ENCODE data around the gene UST.
A peak's percentile ranks its signal among the peaks of the same experiment; 100 is the strongest.

DNA sequence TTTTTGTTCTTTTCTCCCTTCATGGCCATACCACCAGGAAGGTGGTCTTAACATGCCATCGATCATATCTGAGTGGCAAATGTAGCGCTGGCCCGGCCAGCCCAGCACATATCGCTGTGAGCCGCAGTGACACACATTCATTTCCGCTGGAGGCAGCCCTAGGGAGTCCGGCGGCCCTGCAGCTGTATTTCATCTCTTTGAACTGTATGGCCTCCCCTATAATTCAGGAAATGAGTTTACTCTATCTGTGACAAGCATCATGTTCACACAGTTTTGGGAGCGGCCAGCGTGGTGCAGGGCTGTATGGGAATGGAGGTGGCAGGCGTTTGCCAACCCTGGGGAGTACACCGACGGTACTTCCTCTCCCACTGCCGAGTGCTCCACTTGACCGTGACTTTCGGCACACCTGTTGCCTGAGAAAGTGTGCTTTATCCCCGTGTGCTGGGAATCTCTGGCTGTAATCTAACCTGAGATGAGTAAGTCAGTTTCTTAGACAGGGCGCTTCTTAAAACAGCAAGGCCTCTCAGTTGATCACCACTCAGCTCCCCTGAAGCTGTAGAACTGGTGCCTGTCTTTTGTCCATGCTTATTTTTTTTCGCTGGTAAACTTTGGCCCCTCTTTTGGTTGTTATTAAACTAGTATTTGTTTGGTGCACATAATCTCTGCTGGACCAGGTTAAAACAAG lies 313.6 kb downstream of the UST start:
- TF ChIP-seq FOXM1 (IDR thresholded peaks at IDR 0.05; ENCODE audit: borderline replicate concordance) (no peak), BHLHE40 (IDR thresholded peaks at IDR 0.05; ENCODE audit: borderline replicate concordance) (no peak), FOXK2 (IDR thresholded peaks at IDR 0.05) (no peak), ZNF384 (IDR thresholded peaks at IDR 0.05) (no peak), ELF4 (IDR thresholded peaks at IDR 0.05) (no peak), L3MBTL2 (conservative IDR thresholded peaks at IDR 0.05) (no peak), SP1 (IDR thresholded peaks at IDR 0.05) (no peak), HDGF (IDR thresholded peaks at IDR 0.05; ENCODE audit: borderline replicate concordance) (no peak), NFRKB (IDR thresholded peaks at IDR 0.05) (no peak), ARNT (IDR thresholded peaks at IDR 0.05) (no peak), FOXA1 (IDR thresholded peaks at IDR 0.05) (no peak), SUZ12 (IDR thresholded peaks at IDR 0.05) (no peak), LEF1 (IDR thresholded peaks at IDR 0.05; ENCODE audit: borderline replicate concordance) (no peak)
- TF ChIP-seq, protein P1, sequence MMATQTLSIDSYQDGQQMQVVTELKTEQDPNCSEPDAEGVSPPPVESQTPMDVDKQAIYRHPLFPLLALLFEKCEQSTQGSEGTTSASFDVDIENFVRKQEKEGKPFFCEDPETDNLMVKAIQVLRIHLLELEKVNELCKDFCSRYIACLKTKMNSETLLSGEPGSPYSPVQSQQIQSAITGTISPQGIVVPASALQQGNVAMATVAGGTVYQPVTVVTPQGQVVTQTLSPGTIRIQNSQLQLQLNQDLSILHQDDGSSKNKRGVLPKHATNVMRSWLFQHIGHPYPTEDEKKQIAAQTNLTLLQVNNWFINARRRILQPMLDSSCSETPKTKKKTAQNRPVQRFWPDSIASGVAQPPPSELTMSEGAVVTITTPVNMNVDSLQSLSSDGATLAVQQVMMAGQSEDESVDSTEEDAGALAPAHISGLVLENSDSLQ (IDR thresholded peaks at IDR 0.05), result peak; percentile 65
